TTC549 (cell line): Measurements from ENCODE around the gene RBMS3.
"Not testable (repeated sequence)": the region's sequence is repeated elsewhere in the genome, so short reads cannot be mapped to it uniquely, and the experiment has no call there.

Experiments
- FAIRE-seq: peaks from 2 replicates; lab custom pipeline; 2012; peaks lifted over from hg19 to GRCh38; lab: Jason Lieb, UNC

RBMS3 gene

GRCh38 chr3:29430558-29430971 lies 149.7 kb downstream of the RBMS3 start:
- peak; percentile 46 for FAIRE-seq

- FAIRE-seq: no peak
These were observed 155.9 kb downstream of the RBMS3 start for GRCh38 chr3:29436612-29437323.

- no peak for FAIRE-seq
These were observed 157.7 kb downstream of the RBMS3 start for GRCh38 chr3:29438580-29438979.

GRCh38 chr3:29440413-29441305 lies 159.8 kb downstream of the RBMS3 start:
- FAIRE-seq: peak; percentile 93

GRCh38 chr3:29441422-29441821 lies 160.6 kb downstream of the RBMS3 start:
- FAIRE-seq: no peak

- no peak for FAIRE-seq
These were observed 167.2 kb downstream of the RBMS3 start for GRCh38 chr3:29447946-29448627.

GRCh38 chr3:29451920-29452319 lies 171.0 kb downstream of the RBMS3 start:
- FAIRE-seq: no peak

- FAIRE-seq: no peak
These were observed 172.0 kb downstream of the RBMS3 start for GRCh38 chr3:29452934-29453283.

GRCh38 chr3:29453284-29454001 lies 172.6 kb downstream of the RBMS3 start:
- no peak for FAIRE-seq

- no peak for FAIRE-seq
These were observed 173.3 kb downstream of the RBMS3 start for GRCh38 chr3:29454161-29454611.

GRCh38 chr3:29456901-29457300 lies 176.0 kb downstream of the RBMS3 start:
- no peak for FAIRE-seq

- FAIRE-seq: no peak
These were observed 182.4 kb downstream of the RBMS3 start for GRCh38 chr3:29463304-29463703.

GRCh38 chr3:29465836-29466235 lies 185.0 kb downstream of the RBMS3 start:
- no peak for FAIRE-seq

- no peak for FAIRE-seq
These were observed 185.6 kb downstream of the RBMS3 start for GRCh38 chr3:29466442-29466841.

- FAIRE-seq: no peak
These were observed 187.3 kb downstream of the RBMS3 start for GRCh38 chr3:29468187-29468586.

- not testable (repeated sequence) for FAIRE-seq
These were observed 192.8 kb downstream of the RBMS3 start for GRCh38 chr3:29473481-29474170.

- FAIRE-seq: no peak
These were observed 194.5 kb downstream of the RBMS3 start for GRCh38 chr3:29475305-29475840.

- no peak for FAIRE-seq
These were observed 195.0 kb downstream of the RBMS3 start for GRCh38 chr3:29475854-29476253.

- no peak for FAIRE-seq
These were observed 197.7 kb downstream of the RBMS3 start for GRCh38 chr3:29478611-29479010.

- FAIRE-seq: no peak
These were observed 200.4 kb downstream of the RBMS3 start for GRCh38 chr3:29481249-29481648.
